Mucosa of descending colon (tissue), 3 donors: ENCODE measurements around the gene FAHD1. TPM values are rescaled to one million over a fixed set of nuclear protein-coding genes. Genes with fewer than 3 reads are reported as not detected.

Experiments used
- ATAC-seq: fragments of 200-7000 bp; cut with Tn5 transposase; one replicate; pipeline ENCODE4 v1.9.1; 2020; ENCODE audit warnings: mild to moderate bottlenecking, moderate library complexity
- DNase-seq, 3 donors: peaks; one replicate each; pipeline ENCODE4 v3.0.0-alpha.2; 2020
- H3K36me3 ChIP-seq: fragments of 200-600 bp; one replicate; pipeline ENCODE4 v1.8.0; 2021; ENCODE audit warnings: low read depth, mild to moderate bottlenecking
- H3K4me1 ChIP-seq: fragments of 200-600 bp; one replicate; pipeline ENCODE4 v1.8.0; 2021; ENCODE audit warnings: low read depth, mild to moderate bottlenecking
- H3K4me3 ChIP-seq: fragments of 200-600 bp; one replicate; pipeline ENCODE4 v1.8.0; 2021; ENCODE audit warnings: mild to moderate bottlenecking
- H3K9me3 ChIP-seq: fragments of 200-600 bp; one replicate; pipeline ENCODE4 v1.8.0; 2021; ENCODE audit warnings: mild to moderate bottlenecking
- intact Hi-C, 2 donors: fragments of 100-400 bp; cut with DNase I in 1 of 2; cut with micrococcal nuclease in 1 of 2; formaldehyde crosslinking; loops; one replicate each; pipeline versions ENCODE4 v1.11.0 to v1.11.1; 2022; cut with DNase I, micrococcal nuclease
- total RNA-seq, 3 donors: library from RNA; stranded (reverse); fragmentation: NEBNext Ultra II Directional in 2 of 3; extraction: Animal tissue kit (Norgen Biotek cat#: 25700) in 2 of 3; gene quantifications; one replicate each; pipeline versions ENCODE4 v1.2.1 to v1.2.4, GENCODE V29; 2021 to 2023
- TF ChIP-seq, protein P1 (sequence below): fragments of 200-600 bp; IDR thresholded peaks from one replicate; pipeline ENCODE4 v1.8.0; 2022; ENCODE audit warnings: antibody characterized with exemption, mild to moderate bottlenecking
- donor health status: DM: no; HTN: no; CAD: no; lungs with moderate emphysema.
- donor health status: DM: no; HTN: no; CAD: no.
- donor health status: DM: no; HTN: yes; CAD: no.

Gene FAHD1
- total RNA-seq, 3 donors from 2014 or later, result 31.4 to 59.6 (median 54.6) TPM

DNA sequence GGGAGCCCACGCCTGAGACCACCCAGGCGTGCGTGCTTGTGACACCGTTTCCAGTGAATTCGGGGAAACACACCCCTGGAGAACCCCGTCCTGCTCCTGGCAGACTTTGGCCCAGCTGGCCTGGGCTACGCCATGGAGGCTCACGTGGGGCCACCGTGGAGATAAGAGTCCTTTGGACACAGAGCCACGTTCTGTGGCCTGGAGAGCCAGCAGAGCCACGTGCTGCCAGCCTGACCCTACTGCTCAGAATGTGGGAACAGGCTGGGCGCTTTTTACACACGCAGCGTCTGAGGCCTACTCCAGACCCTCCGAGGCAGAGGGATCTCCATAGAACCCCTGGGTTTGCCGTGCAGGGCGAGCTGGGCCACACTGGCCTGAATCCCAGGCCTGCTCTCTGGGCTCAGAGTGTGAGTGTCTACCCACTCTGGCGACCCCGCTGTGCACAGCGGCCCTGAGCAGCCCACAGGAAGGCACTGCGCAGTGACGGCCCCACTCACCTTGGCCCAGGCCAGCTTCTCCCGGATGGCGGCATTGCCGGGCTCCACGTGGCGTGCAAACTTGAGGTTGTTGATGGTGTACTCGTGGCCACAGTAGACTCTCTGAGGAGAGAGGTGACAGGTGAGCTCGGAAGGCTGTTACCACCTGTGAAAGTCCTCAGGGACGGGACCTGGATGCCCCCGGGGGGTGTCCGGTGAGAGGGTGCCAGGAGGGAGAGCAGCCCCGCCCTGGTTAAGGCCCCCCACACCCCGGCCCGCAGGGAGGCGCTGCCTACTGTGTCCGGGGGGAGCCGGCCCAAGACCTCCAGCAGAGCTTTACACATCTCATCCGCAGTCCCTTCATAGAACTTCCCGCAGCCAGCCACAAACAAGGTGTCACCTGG is 10.4 kb upstream of the FAHD1 start:
- ATAC-seq (no peak), DNase-seq (no peak)
- TF ChIP-seq, protein P1, sequence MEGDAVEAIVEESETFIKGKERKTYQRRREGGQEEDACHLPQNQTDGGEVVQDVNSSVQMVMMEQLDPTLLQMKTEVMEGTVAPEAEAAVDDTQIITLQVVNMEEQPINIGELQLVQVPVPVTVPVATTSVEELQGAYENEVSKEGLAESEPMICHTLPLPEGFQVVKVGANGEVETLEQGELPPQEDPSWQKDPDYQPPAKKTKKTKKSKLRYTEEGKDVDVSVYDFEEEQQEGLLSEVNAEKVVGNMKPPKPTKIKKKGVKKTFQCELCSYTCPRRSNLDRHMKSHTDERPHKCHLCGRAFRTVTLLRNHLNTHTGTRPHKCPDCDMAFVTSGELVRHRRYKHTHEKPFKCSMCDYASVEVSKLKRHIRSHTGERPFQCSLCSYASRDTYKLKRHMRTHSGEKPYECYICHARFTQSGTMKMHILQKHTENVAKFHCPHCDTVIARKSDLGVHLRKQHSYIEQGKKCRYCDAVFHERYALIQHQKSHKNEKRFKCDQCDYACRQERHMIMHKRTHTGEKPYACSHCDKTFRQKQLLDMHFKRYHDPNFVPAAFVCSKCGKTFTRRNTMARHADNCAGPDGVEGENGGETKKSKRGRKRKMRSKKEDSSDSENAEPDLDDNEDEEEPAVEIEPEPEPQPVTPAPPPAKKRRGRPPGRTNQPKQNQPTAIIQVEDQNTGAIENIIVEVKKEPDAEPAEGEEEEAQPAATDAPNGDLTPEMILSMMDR, result no peak
- H3K9me3 ChIP-seq, result no peaks in the 10 kb centered on the region
- H3K36me3 ChIP-seq, result peaks cover 5% of the 10 kb centered on the region
- no peak overlapping the region for H3K4me3 ChIP-seq
- intact Hi-C loops, result no loop called here
- H3K4me1 ChIP-seq, result no peaks in the 10 kb centered on the region

DNA sequence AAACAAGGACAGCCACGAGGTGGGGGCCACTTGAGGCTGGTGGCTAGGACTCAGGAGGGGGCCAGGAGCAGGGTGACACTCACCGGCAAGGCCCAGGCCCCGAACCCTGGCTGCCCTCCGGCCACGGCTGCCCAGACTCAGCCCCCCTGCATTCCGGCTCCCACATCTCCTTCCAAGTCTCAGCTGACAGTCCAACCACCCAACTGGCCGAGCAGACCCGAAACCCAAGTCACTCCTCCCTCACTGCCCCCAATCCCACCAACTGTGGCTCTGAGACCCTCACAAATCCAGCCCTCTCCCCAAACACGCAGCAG is 9.8 kb upstream of the FAHD1 start:
- Histone ChIP-seq H3K4me1 (no peaks in the 10 kb centered on the region), H3K9me3 (no peaks in the 10 kb centered on the region), H3K36me3 (peaks cover 6% of the 10 kb centered on the region), H3K4me3 (no peak overlapping the region)
- ATAC-seq, result no peak
- DNase-seq, result no peak
- TF ChIP-seq, protein P1, result no peak
- intact Hi-C loops, result no loop called here

DNA sequence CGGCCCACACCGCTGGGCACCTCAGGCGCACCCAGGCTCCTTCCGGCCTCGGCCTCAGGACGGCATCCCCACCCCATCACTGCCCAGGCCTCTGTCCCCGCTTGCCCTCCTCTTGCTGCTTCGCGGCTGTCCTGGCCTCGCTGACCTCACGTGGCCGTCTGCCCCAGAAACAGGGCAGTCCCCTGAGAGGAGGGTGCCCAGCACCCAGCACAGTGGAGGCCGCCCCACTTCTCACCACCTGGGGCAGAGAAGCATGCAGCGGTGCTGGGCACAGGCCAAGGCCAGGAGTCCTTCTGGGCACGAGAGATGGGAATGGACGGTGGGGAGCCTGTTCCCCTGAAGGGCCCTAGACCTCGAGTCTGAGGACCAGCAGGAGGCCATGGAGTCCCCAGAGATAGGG is 9.3 kb upstream of the FAHD1 start:
- DNase-seq, result no peak
- Histone ChIP-seq H3K9me3 (no peaks in the 10 kb centered on the region), H3K36me3 (peaks cover 10% of the 10 kb centered on the region), H3K4me1 (no peaks in the 10 kb centered on the region), H3K4me3 (no peak overlapping the region)
- no peak for ATAC-seq
- intact Hi-C loops, result no loop called here
- TF ChIP-seq, protein P1, result no peak

DNA sequence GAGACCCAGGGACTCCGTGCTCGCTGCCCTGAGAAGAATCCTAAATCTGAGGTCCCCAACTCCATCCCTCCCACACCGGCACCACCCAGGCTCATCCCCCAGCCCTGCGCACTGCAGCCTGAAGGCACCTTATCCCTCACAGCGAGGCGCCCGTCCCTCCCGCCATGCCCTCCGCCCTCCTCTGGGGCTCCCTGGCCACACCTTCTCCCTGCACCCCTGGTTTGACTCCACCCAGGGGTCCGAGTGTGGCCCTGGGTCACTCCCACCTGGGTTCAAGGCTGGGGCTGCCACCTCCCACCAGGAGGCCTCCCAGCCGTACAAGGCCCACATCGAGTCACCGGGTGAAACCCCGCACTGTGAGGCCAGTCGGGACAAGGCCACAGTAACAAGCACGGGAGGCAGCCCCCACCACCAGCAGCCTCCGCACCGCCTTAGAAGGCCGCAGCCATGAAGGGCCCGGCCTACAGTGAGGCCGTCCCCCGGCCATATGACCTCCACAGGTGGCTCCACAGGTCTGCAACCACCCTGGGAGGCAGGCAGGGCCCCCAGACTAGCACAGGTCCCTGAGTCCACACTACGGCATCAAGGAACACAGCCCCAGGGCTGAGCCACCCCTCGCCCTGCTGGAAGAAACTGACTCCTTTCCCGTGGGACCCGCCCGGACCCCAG is 8.7 kb upstream of the FAHD1 start:
- H3K36me3 ChIP-seq, result peaks cover 10% of the 10 kb centered on the region
- TF ChIP-seq, protein P1, result no peak
- ATAC-seq, result no peak
- no peaks in the 10 kb centered on the region for H3K9me3 ChIP-seq
- no peaks in the 10 kb centered on the region for H3K4me1 ChIP-seq
- no peak for DNase-seq
- no peak overlapping the region for H3K4me3 ChIP-seq
- intact Hi-C loops, result no loop called here

DNA sequence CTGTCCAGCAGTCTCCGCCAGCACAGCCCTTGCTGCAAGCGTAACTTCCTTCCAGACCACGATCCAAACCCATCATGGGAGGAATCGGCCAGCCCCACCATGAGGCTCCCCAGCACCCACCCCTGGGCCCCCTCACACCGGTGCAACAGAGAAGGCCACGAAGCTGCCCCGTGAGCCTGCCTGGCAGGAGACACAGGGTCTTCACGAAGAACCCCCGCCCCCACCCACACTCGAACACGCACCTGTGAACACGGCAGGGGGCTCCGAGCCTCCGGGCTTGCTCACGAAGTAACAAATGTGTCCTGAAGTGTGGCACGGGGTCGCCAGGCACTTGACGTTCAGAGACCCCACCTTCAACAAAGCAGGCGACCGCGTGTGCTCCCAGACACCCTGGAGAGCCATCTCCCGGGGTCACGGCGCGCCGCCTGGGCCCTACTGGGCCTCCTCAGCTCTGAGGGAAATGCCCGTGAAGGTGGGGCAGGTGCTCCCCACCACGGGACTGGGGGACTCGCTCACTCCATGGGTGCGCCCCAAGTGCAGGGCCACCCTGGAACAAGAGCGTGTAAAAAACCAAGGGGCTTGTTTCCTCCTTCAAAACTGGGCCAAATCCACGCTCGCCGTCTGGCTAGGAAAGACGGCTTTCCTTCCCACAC is 8.0 kb upstream of the FAHD1 start:
- Histone ChIP-seq H3K4me1 (no peaks in the 10 kb centered on the region), H3K9me3 (no peaks in the 10 kb centered on the region), H3K36me3 (peaks cover 10% of the 10 kb centered on the region), H3K4me3 (no peak overlapping the region)
- ATAC-seq, result no peak
- TF ChIP-seq, protein P1, result no peak
- no peak for DNase-seq
- intact Hi-C loops, result no loop called here
